ENCODE data around the gene POLD4.

DNA sequence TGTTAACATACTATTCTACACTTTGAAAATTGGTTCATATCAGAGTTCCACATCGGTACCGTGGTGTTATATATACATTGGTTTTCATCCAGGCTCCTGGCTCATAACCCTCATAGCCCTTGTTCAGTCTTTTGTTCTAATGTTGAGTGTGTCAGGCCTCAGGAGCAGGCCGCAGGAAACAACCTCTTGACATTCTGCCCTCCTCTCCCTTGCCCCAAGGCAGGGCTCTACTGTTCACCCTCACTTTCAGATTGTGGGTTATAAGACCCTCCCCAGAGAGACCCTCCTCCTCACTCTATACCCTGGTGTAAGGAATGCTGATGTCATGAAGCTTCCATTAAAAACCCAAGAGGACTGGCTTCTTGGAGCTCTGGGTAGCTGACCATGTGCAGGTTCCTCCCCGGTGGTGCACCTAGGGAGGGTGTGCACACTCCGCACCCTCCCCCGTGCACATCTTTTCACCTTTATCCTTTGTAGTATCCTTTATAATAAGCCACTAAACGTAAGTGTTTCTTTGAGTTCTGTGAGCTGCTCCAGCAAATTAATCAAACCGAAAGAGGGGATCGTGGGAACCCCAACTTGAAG lies 37.9 kb downstream of the POLD4 start:
- TF ChIP-seq, protein P1, sequence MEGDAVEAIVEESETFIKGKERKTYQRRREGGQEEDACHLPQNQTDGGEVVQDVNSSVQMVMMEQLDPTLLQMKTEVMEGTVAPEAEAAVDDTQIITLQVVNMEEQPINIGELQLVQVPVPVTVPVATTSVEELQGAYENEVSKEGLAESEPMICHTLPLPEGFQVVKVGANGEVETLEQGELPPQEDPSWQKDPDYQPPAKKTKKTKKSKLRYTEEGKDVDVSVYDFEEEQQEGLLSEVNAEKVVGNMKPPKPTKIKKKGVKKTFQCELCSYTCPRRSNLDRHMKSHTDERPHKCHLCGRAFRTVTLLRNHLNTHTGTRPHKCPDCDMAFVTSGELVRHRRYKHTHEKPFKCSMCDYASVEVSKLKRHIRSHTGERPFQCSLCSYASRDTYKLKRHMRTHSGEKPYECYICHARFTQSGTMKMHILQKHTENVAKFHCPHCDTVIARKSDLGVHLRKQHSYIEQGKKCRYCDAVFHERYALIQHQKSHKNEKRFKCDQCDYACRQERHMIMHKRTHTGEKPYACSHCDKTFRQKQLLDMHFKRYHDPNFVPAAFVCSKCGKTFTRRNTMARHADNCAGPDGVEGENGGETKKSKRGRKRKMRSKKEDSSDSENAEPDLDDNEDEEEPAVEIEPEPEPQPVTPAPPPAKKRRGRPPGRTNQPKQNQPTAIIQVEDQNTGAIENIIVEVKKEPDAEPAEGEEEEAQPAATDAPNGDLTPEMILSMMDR (IDR thresholded peaks at IDR 0.05 in 8 of 11, conservative IDR thresholded peaks at IDR 0.05 in 3 of 11): no peak
- TF ChIP-seq POLR2A (IDR thresholded peaks at IDR 0.05) (no peak), POLR2AphosphoS5 (IDR thresholded peaks at IDR 0.05) (no peak)

All from spleen (tissue), 7 donors.